ENCODE results near the gene VPS35L. TPM values are rescaled to one million over a fixed set of nuclear protein-coding genes. Genes with fewer than 3 reads are reported as not detected.

The VPS35L gene
- total and polyA plus RNA-seq, 2 of the 13 experiments (the other 11 are each of a cell fraction or from before 2014, with no cell fraction given): 1.4 to 1.6 TPM

DNA sequence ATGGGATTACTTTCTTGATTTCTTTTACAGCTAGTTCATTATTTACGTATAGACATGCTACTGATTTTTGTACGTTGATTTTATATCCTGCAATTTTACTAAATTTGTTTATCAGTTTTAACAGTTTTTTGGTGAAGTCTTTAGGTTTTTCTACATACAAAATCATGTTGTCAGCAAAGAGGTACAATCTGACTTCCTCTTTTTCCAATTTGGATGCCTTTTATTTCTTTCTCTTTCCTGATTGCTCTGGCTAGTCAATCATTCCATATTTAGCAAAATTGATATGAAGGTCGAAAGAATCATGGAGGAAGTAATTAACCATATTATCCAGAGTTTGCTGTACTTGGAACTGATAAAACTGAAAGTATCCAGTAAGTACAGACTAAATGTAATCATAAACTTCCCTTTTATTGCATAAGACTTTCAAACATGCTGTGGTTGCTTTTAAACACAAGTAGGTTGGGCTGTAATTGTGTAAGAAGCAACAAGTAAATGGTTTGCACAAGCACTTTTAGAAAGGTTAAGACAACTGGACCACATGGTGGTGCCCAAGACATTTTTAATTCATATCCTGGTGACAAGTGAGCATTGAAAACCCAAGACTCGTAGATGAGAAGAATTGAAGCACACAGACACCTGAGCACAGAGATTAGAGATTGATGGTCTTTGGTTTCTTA is 42.0 kb upstream of the VPS35L start:
- POLR2A ChIA-PET: interaction anchor here (0.9 kb wide), 1 partner anchor 10 kb away, joined by 4 read pairs; the partner anchor contains the start of gene CCP110
- TF ChIP-seq NR2F1 (CRISPR knock-in tag; IDR thresholded peaks at IDR 0.05) (no peak), ZSCAN25 (CRISPR knock-in tag; IDR thresholded peaks at IDR 0.05) (no peak), ZBTB7A (CRISPR knock-in tag; IDR thresholded peaks at IDR 0.05) (no peak), ZNF274 (CRISPR knock-in tag; IDR thresholded peaks at IDR 0.05) (no peak), MZF1 (CRISPR knock-in tag; IDR thresholded peaks at IDR 0.05; ENCODE audit: borderline replicate concordance) (no peak), ZNF317 (CRISPR knock-in tag; IDR thresholded peaks at IDR 0.05) (no peak), PCBP2 (optimal IDR thresholded peaks at IDR 0.05; ENCODE audit: low read depth, low read length, poor library complexity, severe bottlenecking) (no peak), KDM5A (IDR thresholded peaks at IDR 0.05; ENCODE audit: borderline replicate concordance, low read length) (no peak), ZBTB42 (CRISPR knock-in tag; IDR thresholded peaks at IDR 0.05) (no peak)
- TF ChIP-seq, protein P1, sequence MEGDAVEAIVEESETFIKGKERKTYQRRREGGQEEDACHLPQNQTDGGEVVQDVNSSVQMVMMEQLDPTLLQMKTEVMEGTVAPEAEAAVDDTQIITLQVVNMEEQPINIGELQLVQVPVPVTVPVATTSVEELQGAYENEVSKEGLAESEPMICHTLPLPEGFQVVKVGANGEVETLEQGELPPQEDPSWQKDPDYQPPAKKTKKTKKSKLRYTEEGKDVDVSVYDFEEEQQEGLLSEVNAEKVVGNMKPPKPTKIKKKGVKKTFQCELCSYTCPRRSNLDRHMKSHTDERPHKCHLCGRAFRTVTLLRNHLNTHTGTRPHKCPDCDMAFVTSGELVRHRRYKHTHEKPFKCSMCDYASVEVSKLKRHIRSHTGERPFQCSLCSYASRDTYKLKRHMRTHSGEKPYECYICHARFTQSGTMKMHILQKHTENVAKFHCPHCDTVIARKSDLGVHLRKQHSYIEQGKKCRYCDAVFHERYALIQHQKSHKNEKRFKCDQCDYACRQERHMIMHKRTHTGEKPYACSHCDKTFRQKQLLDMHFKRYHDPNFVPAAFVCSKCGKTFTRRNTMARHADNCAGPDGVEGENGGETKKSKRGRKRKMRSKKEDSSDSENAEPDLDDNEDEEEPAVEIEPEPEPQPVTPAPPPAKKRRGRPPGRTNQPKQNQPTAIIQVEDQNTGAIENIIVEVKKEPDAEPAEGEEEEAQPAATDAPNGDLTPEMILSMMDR (CRISPR knock-in tag; IDR thresholded peaks at IDR 0.05): peak; percentile 27; the same call in 1 of the 2 replicates
- TF ChIP-seq, protein P2, sequence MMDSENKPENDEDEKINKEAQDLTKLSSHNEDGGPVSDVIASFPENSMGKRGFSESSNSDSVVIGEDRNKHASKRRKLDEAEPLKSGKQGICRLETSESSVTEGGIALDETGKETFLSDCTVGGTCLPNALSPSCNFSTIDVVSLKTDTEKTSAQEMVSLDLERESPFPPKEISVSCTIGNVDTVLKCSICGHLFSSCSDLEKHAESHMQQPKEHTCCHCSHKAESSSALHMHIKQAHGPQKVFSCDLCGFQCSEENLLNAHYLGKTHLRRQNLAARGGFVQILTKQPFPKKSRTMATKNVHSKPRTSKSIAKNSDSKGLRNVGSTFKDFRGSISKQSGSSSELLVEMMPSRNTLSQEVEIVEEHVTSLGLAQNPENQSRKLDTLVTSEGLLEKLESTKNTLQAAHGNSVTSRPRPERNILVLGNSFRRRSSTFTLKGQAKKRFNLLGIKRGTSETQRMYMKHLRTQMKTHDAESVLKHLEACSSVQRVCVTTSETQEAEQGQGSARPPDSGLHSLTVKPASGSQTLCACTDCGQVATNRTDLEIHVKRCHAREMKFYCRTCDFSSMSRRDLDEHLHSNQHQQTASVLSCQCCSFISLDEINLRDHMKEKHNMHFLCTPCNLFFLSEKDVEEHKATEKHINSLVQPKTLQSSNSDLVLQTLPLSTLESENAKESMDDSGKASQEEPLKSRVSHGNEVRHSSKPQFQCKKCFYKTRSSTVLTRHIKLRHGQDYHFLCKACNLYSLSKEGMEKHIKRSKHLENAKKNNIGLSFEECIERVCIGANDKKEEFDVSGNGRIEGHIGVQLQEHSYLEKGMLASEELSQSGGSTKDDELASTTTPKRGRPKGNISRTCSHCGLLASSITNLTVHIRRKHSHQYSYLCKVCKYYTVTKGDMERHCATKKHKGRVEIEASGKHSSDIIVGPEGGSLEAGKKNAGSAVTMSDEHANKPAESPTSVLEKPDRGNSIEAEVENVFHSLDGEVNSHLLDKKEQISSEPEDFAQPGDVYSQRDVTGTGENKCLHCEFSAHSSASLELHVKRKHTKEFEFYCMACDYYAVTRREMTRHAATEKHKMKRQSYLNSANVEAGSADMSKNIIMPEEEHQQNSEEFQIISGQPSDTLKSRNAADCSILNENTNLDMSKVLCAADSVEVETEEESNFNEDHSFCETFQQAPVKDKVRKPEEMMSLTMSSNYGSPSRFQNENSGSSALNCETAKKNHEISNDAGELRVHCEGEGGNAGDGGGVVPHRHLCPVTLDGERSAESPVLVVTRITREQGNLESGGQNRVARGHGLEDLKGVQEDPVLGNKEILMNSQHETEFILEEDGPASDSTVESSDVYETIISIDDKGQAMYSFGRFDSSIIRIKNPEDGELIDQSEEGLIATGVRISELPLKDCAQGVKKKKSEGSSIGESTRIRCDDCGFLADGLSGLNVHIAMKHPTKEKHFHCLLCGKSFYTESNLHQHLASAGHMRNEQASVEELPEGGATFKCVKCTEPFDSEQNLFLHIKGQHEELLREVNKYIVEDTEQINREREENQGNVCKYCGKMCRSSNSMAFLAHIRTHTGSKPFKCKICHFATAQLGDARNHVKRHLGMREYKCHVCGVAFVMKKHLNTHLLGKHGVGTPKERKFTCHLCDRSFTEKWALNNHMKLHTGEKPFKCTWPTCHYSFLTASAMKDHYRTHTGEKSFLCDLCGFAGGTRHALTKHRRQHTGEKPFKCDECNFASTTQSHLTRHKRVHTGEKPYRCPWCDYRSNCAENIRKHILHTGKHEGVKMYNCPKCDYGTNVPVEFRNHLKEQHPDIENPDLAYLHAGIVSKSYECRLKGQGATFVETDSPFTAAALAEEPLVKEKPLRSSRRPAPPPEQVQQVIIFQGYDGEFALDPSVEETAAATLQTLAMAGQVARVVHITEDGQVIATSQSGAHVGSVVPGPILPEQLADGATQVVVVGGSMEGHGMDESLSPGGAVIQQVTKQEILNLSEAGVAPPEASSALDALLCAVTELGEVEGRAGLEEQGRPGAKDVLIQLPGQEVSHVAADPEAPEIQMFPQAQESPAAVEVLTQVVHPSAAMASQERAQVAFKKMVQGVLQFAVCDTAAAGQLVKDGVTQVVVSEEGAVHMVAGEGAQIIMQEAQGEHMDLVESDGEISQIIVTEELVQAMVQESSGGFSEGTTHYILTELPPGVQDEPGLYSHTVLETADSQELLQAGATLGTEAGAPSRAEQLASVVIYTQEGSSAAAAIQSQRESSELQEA (CRISPR knock-in tag; IDR thresholded peaks at IDR 0.05; ENCODE audit: not compliant biosample characterization): no peak
- TF ChIP-seq, protein P3, sequence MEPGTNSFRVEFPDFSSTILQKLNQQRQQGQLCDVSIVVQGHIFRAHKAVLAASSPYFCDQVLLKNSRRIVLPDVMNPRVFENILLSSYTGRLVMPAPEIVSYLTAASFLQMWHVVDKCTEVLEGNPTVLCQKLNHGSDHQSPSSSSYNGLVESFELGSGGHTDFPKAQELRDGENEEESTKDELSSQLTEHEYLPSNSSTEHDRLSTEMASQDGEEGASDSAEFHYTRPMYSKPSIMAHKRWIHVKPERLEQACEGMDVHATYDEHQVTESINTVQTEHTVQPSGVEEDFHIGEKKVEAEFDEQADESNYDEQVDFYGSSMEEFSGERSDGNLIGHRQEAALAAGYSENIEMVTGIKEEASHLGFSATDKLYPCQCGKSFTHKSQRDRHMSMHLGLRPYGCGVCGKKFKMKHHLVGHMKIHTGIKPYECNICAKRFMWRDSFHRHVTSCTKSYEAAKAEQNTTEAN (CRISPR knock-in tag; conservative IDR thresholded peaks at IDR 0.05): peak; percentile 73; the same call in 1 of the 2 replicates

More for the DNA sequence above, 42.0 kb upstream of the VPS35L start:
- Histone ChIP-seq H2AFZ (ENCODE audit: low read length) (no peak overlapping the region), H3K79me2 (ENCODE audit: insufficient read depth, low read length) (no peaks in the 10 kb centered on the region), H3K27me3 (ENCODE audit: control insufficient read depth in 1 of 2, insufficient read depth in 2 of 2, low read length in 2 of 2) (no peaks in the 10 kb centered on the region), H4K20me1 (ENCODE audit: insufficient read depth, low read length) (no peaks in the 10 kb centered on the region), H3K27ac (ENCODE audit: extremely low read length, insufficient read depth, low read length) (no peak overlapping the region), H3K9ac (ENCODE audit: insufficient read depth, low read depth, low read length) (no peak overlapping the region), H3K4me2 (ENCODE audit: low read depth, low read length) (no peak overlapping the region), H3K9me3 (ENCODE audit: low read length) (no peaks in the 10 kb centered on the region), H3K4me1 (ENCODE audit: insufficient read depth, low read length) (peaks cover 28% of the 10 kb centered on the region), H3K4me3 (replicated peaks in 1 of 3; ENCODE audit: insufficient read depth in 1 of 3, low read depth in 2 of 3, low read length in 3 of 3) (no peak overlapping the region), H3K36me3 (replicated peaks in 1 of 2; ENCODE audit: control insufficient read depth in 1 of 2, insufficient read depth in 2 of 2, low read length in 2 of 2) (peaks cover 8 to 46% of the 10 kb centered on the region in 2 experiments)
- CTCF ChIA-PET (ENCODE audit: low intra/inter-chr PET ratio, low total read pairs): no interaction called here
- no peak for ATAC-seq
- DNase-seq (ENCODE audit: low spot score): no peak
- BruUV-seq (replicated peaks): no TSS peak
- intact Hi-C loops (cut with micrococcal nuclease; ENCODE audit: unreplicated experiment): loop anchor here (1.0 kb wide), 1 partner anchor 29 kb away; no protein-coding TSS in a partner anchor
- WGBS (ENCODE audit: low lambda C conversion rate): 95% methylated on average over 4 of the region's 4 CpGs
- no peak for FAIRE-seq
- in situ Hi-C loops (cut with HindIII; ENCODE audit: extremely low pct_ligation_motif_present, low pct_unique_long_range_greater_than_20kb): no loop called here

Data from HepG2 (cell line).